GM12892 (cell line): ENCODE measurements around the gene WDR19.

Experiments used
- POLR2A ChIP-seq: IDR thresholded peaks from 2 replicates; pipeline ENCODE4 v1.6.1; 2011; ENCODE audit warnings: low read depth, low read length, control low read depth
- POLR2AphosphoS5 ChIP-seq: IDR thresholded peaks from 2 replicates; pipeline ENCODE4 v1.6.1; 2011; ENCODE audit warnings: low read depth, low read length, control low read depth
- TAF1 ChIP-seq: IDR thresholded peaks from 2 replicates; pipeline ENCODE4 v1.6.1; 2011; ENCODE audit warnings: low read depth, mild to moderate bottlenecking, control low read depth, low read length, borderline replicate concordance

GRCh38 chr4:39157520-39157919 lies 24.8 kb upstream of the WDR19 start:
- TF ChIP-seq POLR2A (no peak), TAF1 (no peak), POLR2AphosphoS5 (no peak)
